Astrocyte (in vitro differentiated cells and primary cell): ENCODE measurements around the gene TOMM7.

ENCODE experiments used
- CTCF ChIP-seq: IDR thresholded peaks from 2 replicates; pipeline ENCODE4 v1.5.1; 2011; ENCODE audit warnings: low read depth, mild to moderate bottlenecking, inconsistent platforms, low read length, moderate library complexity; ENCODE audit not compliant: insufficient read depth
- EZH2 ChIP-seq: IDR thresholded peaks from 2 replicates; pipeline ENCODE4 v1.6.1; 2012; ENCODE audit warnings: mild to moderate bottlenecking, low read length, inconsistent platforms; ENCODE audit not compliant: insufficient read depth

DNA sequence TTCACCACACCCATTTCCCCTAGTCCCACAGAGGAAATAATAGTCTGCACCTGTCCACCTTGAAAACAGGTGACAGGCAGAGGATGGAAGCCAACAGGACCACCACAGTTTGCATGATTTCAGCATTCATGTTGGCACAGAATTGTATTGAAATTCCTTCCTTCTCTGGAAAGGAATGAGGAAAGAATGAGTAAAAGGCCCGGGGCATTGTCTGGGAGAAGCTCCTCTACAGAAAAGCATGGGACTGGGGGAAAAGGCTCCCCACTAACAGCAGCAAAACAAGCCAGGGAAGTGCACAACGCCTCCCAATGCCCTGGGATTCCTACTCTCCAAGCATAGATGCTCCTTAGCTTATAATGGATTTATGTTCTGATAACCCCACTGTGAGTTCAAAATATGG is 28.5 kb upstream of the TOMM7 start:
- TF ChIP-seq CTCF (no peak), EZH2 (no peak)
